Tibial nerve (tissue), 4 donors: ENCODE results near the gene PTPRA. TPM values are rescaled to one million over a fixed set of nuclear protein-coding genes. Genes with fewer than 3 reads are reported as not detected.

Experiments
- DNase-seq, 2 donors: peaks; one replicate each; pipeline ENCODE4 v3.0.0-alpha.2; 2019; ENCODE audit warnings: low spot score in 2 of 2
- H3K27ac ChIP-seq, 4 donors: fragments of 200-600 bp; sonication (generic) in 3 of 4; one replicate each; pipeline ENCODE4 v1.5.1; 2017 to 2019; ENCODE audit warnings: mild to moderate bottlenecking in 1 of 4
- H3K27me3 ChIP-seq, 2 donors: fragments of 200-600 bp; sonication (generic) in 1 of 2; one replicate each; pipeline versions ENCODE4 v1.5.1 to v1.6.0; 2017 to 2019
- H3K36me3 ChIP-seq, 3 donors: fragments of 200-600 bp; sonication (generic); one replicate each; pipeline ENCODE4 v1.5.1; 2018 to 2019
- H3K4me1 ChIP-seq, 4 donors: fragments of 200-600 bp; sonication (generic) in 3 of 4; one replicate each; pipeline ENCODE4 v1.5.1; 2017 to 2019
- H3K4me3 ChIP-seq, 4 donors: fragments of 200-600 bp; sonication (generic) in 3 of 4; one replicate each; pipeline ENCODE4 v1.5.1; 2017 to 2019; ENCODE audit warnings: mild to moderate bottlenecking in 1 of 4, moderate library complexity in 1 of 4
- H3K9me3 ChIP-seq, 4 donors: fragments of 200-600 bp; sonication (generic) in 3 of 4; one replicate each; pipeline ENCODE4 v1.5.1; 2017 to 2019
- EP300 ChIP-seq, 2 donors: sonication (generic); formaldehyde crosslinking; IDR thresholded peaks; one replicate each; pipeline ENCODE4 v1.6.1; 2017; ENCODE audit warnings: antibody characterized with exemption in 2 of 2, mild to moderate bottlenecking in 1 of 2
- POLR2A ChIP-seq, 2 donors: fragments of 450-650 bp; IDR thresholded peaks; one replicate each; pipeline ENCODE4 v1.6.1; 2017; ENCODE audit warnings: antibody characterized with exemption in 2 of 2, mild to moderate bottlenecking in 2 of 2, moderate library complexity in 2 of 2
- WGBS, 2 donors: methylation state at CpG; one replicate each; pipeline ENCODE4 v1.1.5; 2018; 5-methylcytosine and 5-hydroxymethylcytosine counted together
- total RNA-seq, 4 donors: library from RNA; depleted of rRNA; stranded (reverse); fragments of >200 nt; gene quantifications; one replicate each; pipeline ENCODE4 v1.1.0, GENCODE V29; 2016
- TF ChIP-seq, protein P1 (sequence below), 5 experiments: fragments of 200-600 bp in 3 of 5; fragments of 450-650 bp in 2 of 5; sonication (generic) in 3 of 5; IDR thresholded peaks; one replicate each; pipeline ENCODE4 v1.5.1; 2016 to 2019; ENCODE audit warnings: antibody characterized with exemption in 5 of 5, mild to moderate bottlenecking in 3 of 5, moderate library complexity in 2 of 5

The PTPRA gene
- total RNA-seq, 4 donors from 2014 or later: 46.3 to 119 (median 67.4) TPM

DNA sequence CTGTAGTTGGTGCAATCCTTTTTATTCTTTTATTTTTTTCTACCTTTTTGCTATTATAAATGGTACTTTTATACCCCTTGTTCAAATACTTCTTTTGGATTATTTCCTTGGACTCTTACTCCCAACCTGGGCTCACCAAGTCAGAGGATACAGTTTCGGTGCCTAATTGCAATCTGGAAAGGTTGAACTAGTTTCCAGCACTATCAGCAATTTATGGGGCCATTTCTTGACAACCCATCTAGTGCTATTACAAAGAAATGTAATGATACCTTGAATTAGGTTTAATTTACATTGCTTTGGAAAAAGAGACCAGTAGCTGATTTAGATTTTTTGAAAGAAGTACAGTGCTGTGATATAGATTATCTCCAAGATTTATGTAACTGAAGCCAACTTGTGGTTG, 5.2 kb downstream of the PTPRA start:
- Histone ChIP-seq H3K27ac (no peak overlapping the region), H3K9me3 (no peaks in the 10 kb centered on the region), H3K27me3 (no peaks in the 10 kb centered on the region), H3K4me1 (peaks cover 0 to 44% (median 10%) of the 10 kb centered on the region in 4 donors), H3K4me3 (no peak overlapping the region), H3K36me3 (no peaks in the 10 kb centered on the region)
- WGBS, 2 donors: 98 to 100% methylated on average over 1 of the region's 1 CpG
- TF ChIP-seq, protein P1, sequence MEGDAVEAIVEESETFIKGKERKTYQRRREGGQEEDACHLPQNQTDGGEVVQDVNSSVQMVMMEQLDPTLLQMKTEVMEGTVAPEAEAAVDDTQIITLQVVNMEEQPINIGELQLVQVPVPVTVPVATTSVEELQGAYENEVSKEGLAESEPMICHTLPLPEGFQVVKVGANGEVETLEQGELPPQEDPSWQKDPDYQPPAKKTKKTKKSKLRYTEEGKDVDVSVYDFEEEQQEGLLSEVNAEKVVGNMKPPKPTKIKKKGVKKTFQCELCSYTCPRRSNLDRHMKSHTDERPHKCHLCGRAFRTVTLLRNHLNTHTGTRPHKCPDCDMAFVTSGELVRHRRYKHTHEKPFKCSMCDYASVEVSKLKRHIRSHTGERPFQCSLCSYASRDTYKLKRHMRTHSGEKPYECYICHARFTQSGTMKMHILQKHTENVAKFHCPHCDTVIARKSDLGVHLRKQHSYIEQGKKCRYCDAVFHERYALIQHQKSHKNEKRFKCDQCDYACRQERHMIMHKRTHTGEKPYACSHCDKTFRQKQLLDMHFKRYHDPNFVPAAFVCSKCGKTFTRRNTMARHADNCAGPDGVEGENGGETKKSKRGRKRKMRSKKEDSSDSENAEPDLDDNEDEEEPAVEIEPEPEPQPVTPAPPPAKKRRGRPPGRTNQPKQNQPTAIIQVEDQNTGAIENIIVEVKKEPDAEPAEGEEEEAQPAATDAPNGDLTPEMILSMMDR (IDR thresholded peaks at IDR 0.05): no peak
- TF ChIP-seq EP300 (IDR thresholded peaks at IDR 0.05): no peak
- TF ChIP-seq POLR2A (IDR thresholded peaks at IDR 0.05): no peak
- no peak for DNase-seq

DNA sequence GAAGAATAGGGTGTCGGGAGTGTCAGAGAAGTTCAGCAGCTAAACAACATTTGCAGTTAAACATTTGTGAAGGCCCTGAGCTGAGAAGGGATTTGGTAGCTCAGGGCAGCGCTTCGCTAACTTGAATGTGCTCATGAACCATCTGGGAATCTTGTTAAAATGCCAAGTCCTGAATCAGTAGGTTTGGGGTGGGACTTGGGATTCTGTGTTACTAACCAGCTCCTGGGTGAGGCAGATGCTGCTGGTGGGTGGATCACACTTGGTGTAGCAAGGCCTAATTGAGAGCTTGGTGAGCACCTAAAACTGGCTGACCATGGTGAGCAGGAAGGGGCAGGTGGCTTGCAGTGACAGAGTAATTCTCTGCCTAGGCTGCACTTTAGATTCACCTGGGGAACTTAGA, 5.9 kb downstream of the PTPRA start:
- TF ChIP-seq POLR2A (IDR thresholded peaks at IDR 0.05): no peak
- TF ChIP-seq, protein P1 (IDR thresholded peaks at IDR 0.05): no peak
- no peak for TF ChIP-seq EP300 (IDR thresholded peaks at IDR 0.05)
- Histone ChIP-seq H3K4me3 (no peak overlapping the region), H3K9me3 (no peaks in the 10 kb centered on the region), H3K27ac (no peak overlapping the region), H3K4me1 (peaks cover 0 to 49% (median 12%) of the 10 kb centered on the region in 4 donors), H3K36me3 (no peaks in the 10 kb centered on the region), H3K27me3 (no peaks in the 10 kb centered on the region)
- 63 to 69% methylated on average over 3 of the region's 3 CpGs for WGBS, 2 donors
- no peak for DNase-seq

DNA sequence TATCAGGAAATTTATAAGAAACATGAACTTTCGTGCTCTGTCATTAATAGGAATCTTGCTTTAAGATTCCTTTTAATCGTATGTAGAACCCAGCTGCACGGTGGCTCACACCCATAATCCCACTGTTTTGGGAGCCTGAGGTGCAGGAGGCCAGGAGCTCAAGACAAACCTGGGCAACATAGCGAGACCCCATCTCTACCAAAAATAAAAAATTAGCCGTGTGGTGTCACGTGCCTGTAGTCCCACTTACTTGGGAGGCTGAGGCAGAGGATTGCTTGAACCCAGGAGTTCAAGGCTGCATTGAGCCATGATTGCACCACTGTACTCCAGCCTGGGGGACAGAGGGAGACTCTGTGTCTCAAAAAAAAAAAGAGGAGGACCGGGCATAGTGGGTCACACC, 7.4 kb downstream of the PTPRA start:
- H3K4me1 ChIP-seq: peaks cover 0 to 39% (median 3%) of the 10 kb centered on the region in 4 donors
- TF ChIP-seq, protein P1 (IDR thresholded peaks at IDR 0.05): no peak
- TF ChIP-seq POLR2A (IDR thresholded peaks at IDR 0.05) (no peak), EP300 (IDR thresholded peaks at IDR 0.05) (no peak)
- no peak overlapping the region for H3K4me3 ChIP-seq
- H3K36me3 ChIP-seq: no peaks in the 10 kb centered on the region
- 84 to 90% methylated on average over 7 of the region's 7 CpGs for WGBS, 2 donors
- no peak overlapping the region for H3K27ac ChIP-seq
- DNase-seq: no peak
- H3K27me3 ChIP-seq: no peaks in the 10 kb centered on the region
- H3K9me3 ChIP-seq: no peaks in the 10 kb centered on the region

DNA sequence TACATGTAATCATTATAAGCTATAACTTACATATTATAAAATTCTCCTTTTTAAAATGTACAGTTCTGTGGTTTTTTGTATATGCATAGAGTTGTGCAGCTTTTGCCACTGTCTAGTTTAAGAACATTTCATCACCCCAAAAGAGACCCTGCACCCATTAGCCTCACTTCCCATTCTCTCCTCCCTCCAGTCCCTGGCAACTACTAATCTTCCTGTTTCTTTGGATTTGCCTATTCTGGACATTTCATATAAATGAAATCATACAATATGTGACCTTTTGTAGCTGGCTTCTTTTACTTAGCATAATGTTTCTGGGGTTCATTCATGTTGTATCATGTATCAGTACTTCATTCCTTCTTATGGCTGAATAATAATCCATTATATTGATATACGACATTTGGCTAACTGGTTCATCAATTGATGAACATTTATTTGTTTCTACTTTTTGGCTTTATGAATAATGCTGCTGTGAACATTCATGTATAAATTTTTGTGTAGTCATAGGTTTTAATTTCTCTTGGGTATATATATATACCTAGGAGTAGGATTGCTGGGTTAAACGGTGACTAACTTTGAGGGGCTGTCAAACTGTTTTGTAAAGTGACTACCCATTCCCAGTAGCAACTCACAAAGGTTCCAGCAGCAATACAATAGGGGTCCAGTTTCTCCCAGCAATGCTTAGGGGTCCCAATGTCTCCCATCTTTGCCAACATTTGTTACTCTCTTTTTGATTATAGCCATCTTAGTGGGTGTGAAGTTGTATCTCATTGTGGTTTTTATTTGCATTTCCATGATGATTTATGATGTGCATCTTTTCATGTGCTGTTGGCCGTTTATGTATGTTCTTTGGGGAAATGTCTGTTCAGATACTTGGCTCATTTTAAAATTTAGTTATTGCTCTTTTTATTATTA, 10.7 kb downstream of the PTPRA start:
- 48 to 58% methylated on average over 3 of the region's 3 CpGs for WGBS, 2 donors
- no peak for TF ChIP-seq EP300 (IDR thresholded peaks at IDR 0.05)
- TF ChIP-seq, protein P1 (IDR thresholded peaks at IDR 0.05): no peak
- no peak for TF ChIP-seq POLR2A (IDR thresholded peaks at IDR 0.05)
- H3K4me3 ChIP-seq: no peak overlapping the region
- no peak for DNase-seq
- H3K27me3 ChIP-seq: no peaks in the 10 kb centered on the region
- H3K9me3 ChIP-seq: no peaks in the 10 kb centered on the region
- H3K36me3 ChIP-seq: no peaks in the 10 kb centered on the region
- H3K4me1 ChIP-seq: peaks cover 0 to 25% (median 2%) of the 10 kb centered on the region in 4 donors
- H3K27ac ChIP-seq: no peak overlapping the region

DNA sequence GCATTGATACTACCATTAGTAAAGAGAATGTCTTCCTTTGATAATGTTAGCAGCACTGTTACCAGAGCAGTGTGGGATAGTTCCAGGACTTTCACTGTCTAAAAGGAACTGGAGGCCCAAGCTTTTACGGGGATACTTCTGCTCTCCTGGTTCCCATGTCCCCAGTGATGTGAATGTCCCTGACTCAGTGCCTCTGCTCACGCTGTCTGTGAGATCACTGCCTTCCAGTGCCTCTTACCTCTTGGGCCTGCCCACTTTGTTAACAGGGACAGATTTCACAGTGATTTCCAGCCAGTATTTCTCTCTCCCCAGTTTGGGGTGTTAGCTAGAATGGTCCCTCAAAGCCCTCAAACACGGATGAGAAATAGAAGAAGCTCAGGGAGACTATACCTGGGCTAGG, 14.4 kb downstream of the PTPRA start:
- Histone ChIP-seq H3K36me3 (no peaks in the 10 kb centered on the region), H3K9me3 (no peaks in the 10 kb centered on the region), H3K4me1 (peaks cover 0 to 22% (median 2%) of the 10 kb centered on the region in 4 donors), H3K4me3 (no peak overlapping the region), H3K27ac (no peak overlapping the region), H3K27me3 (no peaks in the 10 kb centered on the region)
- DNase-seq: no peak
- TF ChIP-seq EP300 (IDR thresholded peaks at IDR 0.05) (no peak), POLR2A (IDR thresholded peaks at IDR 0.05) (no peak)
- TF ChIP-seq, protein P1 (IDR thresholded peaks at IDR 0.05): no peak
- 85 to 90% methylated on average over 3 of the region's 3 CpGs for WGBS, 2 donors
